Stimulated activated CD4-positive, alpha-beta T cell treated with anti-CD3 and anti-CD28 coated beads, Interleukin-4, amount 100 ng/mL, for 48 hours (primary cell): Measurements from ENCODE around the gene IREB2.
"Not testable (repeated sequence)": the region's sequence is repeated elsewhere in the genome, so short reads cannot be mapped to it uniquely, and the experiment has no call there.

Source experiments
- DNase-seq, 2 donors: peaks; one replicate each; pipeline ENCODE4 v3.0.0-alpha.2; 2020; ENCODE audit warnings: low read depth in 2 of 2

The IREB2 gene

DNA sequence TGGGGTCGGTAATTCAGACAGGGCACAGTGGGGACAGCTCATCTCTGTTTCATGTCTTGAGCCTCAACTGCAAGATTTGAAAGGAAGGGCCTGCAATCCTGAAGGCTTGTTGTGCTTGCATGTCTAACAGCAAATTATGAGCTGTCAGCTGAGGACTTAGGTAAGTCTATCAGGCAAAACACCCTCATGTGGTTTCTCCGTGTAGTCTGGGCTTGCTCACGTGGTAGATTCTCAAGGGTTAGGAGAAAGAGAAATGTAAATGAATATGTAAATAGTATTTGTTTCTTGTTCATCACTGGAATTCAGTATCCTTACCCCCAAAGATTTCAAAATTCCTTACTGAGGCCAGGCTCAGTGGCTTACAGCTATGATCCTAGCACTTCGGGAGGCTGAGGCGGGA, 39.3 kb downstream of the IREB2 start:
- DNase-seq, result no peak

DNA sequence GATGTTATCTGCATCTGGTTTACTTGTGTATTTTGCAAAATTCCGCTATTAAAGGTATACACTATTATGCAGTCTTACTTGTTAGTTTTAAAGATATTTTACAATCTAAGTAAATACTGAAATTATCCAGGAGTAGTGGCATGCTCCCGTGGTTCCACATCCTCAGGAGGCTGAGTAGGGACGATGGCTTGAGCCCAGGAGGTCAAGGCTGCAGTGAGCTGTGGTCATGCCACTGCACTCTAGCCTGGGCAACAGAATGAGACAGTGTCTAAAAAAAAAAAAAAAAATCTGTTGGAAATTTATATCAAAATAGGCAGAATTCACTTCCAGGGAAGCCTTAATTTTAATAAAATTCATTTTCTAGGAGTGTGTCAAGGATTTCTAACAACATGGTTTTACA, 41.6 kb downstream of the IREB2 start:
- no peak for DNase-seq

DNA sequence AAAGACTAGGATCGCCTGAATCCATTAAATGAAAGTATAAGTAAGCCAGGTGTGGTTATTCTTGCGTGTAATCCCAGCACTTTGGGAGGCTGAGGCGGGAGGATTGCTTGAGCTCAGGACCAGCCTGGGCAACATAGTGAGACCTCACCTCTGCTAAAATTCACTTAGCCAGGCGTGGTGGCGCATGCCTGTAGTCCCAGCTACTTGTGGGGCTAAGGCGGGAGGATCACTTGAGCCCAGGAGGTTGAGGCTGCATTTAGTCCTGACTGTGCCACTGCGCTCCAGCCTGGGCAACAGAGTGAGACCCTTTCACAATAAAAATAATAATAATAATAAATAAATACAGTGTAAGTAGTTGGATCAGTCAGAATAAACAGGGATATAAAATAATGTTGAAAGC, 43.9 kb downstream of the IREB2 start:
- no peak for DNase-seq

DNA sequence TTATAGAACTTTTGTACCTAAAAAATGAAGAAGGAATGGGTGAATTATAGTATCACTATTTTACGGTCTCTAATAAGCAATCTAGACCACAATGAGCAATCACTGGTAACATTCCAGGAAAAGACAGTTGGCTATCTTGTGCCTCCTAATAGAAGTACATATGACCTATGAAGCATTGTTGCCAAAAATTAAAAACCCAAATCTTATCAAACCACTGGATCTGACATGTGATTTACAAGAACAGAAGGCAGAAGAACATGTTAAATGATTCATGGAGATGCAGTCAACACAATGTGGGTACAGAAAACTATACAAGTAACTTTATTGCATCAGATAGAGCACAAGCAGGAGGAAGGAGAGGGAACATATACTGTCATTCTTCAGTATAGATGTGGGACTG, 54.9 kb downstream of the IREB2 start:
- no peak for DNase-seq

DNA sequence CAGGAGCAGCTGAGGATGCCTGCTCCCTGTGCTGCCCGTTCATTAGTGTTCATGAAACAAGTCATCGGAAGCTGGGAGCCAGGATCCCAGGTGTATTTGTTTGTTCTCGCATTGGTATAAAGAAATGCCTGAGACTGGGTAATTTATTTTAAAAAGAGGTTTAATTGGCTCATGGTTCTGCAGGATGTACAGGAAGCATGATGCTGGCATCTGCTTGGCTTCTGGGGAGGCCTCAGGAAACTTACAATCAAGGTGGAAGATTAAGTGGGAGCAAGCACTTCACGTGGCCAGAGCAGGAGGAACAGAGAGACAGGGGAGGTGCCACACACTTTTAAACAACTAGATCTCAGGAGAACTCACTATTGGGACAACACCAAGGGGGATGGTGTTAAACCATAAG, 63.8 kb downstream of the IREB2 start:
- no peak for DNase-seq

DNA sequence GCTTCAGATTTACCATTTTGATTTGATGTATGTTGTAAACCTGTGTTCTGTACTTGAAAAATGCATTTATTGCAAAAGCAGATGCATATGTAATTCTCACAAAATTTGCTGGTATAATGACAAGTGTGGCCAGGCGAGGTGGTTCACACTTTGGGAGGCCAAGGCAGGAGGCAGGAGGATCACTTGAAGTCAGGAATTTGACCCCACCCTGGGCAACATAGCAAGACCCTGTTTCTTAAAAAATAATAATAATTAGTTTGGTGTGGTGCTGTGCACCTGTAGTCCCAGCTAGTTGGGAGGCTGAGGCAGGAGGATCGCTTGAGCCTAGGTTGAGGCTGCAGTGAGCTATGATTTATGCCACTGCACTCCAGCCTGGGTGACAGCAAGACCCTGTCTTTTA, 64.6 kb downstream of the IREB2 start:
- no peak for DNase-seq

DNA sequence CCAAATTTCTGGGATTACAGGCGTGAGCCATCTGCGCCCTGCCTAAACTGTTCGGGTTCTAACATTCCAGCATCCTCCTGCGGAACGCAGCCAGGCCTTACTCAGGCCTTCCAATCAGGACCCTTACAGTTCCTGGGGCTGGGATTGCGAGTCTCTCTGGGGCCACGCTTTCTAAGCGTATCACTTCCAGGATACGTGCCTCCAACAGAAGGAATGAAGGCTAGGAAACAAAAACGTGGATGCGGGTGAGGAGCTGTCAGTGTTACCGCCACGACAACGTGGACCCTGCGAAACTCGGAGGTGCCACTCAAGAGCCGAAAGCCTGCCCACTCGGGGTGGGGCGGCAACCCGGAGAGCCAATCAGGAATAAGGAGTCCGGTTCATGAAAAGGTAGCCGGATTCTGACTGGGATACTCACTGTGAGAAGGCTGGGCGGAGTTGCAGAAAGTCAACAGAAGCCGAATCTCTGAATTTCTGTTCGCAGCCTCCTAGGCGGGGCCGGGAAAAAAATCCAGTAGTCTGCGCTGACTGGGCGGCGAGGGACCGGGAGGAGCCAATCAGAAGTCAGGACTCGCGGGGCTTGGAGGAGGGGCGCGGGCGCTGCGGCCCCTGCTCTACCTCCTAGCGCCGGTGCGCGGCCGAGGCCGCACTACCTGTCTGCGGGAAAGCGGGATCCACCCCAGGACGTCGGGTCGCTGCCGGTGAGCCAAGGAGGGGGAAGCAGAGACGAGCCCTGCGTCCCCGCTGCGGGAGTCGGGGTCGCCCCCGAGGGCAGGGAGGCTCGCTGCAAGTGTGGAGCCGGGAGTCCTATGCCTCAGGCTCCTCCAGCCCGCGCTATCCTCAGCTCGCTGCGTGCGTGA, 69.2 kb downstream of the IREB2 start, which contains the start of gene HYKK:
Gene HYKK, plus strand, starts transcription at position 607 of the 860 bp plus-strand sequence. CDS start 5,512 bp downstream, outside the sequence.
- peak; percentile 65 to 79 for DNase-seq

DNA sequence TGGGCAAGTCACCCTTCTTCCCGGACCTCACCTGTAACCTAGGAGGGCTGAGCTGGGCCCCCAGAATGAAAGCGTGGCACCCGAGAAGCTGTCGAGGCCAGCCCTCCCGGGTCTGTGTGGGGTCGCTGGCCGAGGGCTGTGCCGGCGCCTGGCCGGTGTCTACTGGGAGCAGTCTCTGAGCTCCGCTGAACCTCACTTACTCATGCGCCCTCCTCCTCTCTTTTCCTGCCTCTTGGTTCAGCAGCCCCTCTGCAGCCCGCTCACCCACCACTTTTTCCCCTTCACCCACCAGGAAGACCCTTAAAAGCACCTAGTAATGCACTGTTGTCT, 69.8 kb downstream of the IREB2 start:
- DNase-seq, result no peak

DNA sequence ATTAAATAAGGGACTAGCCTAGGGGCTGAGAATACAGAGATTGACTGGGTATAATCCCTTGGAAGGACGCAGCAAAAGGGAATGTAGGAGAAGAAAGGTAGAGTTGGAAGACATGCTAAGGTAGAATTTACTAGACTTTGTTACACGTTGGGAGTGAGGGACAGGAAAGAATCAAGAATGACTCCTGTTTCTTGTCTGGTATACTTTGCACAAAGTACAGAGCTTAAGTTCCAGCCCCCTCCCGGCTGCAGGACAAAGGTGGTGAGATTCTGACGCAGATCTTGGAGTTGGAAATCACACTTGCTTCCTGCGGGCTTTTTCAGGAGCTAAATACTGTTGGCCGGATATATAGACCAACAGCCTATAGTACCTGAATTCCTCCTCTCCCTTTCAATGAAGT, 70.3 kb downstream of the IREB2 start:
- DNase-seq, result no peak

DNA sequence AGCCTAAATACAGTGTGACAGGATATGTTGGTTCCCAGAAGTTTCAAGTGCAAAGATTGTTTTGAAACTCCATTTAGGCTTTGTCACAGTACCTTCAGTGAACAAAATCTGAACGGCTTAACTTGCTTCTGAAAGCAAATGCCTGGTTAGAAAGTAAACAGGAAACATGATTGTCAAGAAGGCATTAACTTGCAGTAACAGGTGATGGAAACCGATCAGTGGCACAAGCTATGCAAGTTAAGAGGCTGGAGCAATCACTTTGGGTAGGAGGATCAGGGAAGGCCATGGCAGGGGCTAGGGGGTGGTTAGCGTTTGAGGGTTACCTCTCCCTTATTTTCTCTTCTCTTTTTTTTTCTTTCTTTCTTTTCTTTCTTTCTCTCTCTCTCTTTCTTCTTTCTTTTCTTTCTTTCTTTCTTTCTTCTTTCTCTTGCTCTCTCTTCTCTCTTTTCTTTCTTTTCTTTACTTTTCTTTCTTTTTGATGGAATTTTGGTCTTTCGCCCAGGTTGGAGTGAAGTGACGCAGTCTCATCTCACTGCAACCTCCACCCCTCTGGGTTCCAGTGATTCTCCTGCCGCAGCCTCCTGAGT, 71.8 kb downstream of the IREB2 start:
- DNase-seq, result no peak

DNA sequence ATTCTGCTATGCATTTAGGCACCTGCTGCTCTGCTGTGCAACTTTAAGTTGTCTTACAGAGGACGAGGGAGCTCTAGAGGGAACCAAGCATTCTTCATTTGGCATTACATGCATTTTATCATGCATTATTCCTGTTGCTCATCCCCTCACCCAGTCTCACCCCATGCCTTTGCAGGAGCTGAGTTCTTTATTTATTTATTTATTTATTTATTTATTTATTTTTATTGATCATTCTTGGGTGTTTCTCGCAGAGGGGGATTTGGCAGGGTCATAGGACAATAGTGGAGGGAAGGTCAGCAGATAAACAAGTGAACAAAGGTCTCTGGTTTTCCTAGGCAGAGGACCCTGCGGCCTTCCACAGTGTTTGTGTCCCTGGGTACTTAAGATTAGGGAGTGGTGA, 82.0 kb downstream of the IREB2 start:
- DNase-seq, result not testable (repeated sequence)

DNA sequence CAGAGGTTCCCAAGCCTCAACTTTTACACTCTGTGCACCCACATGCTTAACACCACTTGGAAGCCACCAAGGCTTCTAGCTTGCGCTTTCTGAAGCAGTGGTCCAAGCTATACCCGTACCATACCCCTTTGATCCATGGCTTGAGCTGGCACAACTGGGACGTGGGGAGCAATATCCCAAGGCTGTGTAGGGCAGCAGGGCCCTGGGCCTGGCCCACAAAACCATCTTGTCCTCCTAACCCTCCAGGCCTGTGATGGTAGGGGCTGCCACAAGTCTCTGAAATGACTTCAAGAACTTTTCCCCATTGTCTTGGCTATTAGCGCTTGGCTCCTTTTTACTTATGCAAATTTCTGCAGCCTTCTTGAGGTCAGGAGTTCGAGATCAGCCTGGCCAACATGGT, 86.2 kb downstream of the IREB2 start:
- DNase-seq, result no peak

DNA sequence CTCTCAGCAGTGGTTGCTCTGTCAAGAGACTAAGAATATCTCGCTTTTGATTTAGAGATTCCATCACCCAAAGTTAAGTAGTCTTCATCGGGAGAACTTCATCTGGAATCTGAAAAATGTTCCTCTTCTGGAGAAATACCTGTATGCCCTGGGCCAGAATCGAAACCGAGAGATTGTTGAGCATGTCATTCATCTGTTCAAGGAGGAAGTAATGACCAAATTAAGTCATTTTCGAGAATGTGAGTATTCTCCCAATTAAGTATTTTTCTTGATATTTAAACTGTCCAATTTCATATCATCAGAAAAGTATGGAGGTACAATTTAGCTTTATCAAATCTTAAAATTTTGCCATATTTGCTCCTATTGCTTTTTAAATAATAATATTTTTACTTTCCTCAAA, 89.3 kb downstream of the IREB2 start:
- DNase-seq, result no peak

DNA sequence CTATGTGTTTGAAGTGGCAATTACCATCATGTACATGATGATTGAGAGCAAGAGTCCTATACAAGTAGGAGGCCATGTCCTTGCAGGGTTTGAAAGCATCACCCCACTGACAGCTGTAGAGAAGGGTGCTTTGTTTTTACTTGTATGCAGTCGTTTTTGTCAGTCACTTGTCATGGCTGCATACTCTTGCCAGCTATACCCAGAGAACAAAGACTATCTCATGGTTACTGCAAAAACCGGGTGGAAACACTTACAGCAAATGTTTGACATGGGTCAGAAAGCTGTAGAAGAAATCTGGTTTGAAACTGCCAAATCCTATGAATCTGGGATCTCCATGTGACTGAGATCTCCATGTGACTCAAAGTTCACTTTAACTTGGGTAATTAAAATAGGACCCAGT, 95.3 kb downstream of the IREB2 start:
- DNase-seq, result no peak

DNA sequence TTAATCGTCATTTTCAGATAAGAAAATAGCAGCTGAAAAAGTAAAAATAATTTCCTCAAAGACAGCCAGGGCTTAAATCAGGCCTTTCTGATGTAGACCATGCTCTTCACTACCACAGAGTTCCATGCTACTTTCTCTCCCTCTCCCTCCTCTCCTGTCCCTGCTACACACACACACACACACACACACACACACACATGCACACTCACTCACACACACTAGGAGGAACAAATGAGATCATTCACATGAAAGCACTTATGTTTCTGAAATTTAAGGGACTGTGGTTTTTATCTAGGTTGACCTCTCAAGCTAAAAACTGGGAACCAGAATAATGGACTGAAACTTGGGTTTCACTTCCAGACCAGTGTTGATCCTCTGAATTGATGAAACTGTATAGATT, 98.1 kb downstream of the IREB2 start:
- no peak for DNase-seq

DNA sequence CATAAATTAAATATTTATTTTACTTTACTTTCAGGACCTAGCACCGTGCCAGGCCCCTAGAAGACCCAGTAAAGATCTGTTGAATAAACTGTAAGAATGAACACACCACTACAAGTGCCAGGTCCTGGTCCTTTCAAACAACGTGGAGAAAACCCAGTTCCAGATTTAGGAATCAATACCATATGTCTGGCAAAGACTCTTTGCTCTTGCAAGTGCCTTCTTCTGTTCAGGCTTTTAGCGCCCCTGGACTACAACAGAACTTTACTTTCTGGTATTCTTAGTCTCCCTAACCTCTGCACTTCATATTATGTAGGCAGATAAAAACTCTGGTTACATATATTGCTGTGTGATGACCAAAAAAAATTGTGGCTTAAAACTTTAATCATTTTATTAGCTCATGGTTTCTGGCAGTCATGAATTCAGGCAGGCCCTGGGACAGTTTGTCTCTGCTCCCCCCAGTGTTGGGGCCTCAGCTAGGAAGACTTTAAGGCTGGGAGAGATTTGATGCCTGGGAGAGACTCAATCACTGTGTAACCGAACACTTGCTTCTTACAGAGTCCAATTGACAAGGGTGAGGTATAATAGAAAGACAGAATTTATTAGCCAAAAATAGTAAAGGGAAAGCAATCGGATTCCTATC, 99.4 kb downstream of the IREB2 start:
- DNase-seq, result no peak

DNA sequence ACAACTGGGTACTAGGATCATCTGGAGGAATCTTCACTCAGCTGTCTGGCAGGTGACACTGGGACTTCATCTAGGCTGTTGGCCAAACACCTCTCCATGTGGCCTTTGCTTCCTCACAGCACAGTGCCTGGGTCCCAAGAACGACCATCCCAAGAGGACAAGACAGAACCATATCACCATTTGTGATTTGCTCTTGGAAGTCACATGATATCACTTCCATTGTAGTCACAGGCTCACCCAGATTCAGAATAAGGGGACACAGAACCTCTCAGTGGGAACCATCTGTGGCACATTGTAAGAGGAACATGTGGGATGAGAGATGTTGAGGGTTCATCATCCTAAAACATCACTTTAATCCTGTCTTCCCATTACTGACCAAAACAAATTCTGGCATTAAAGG, 100.3 kb downstream of the IREB2 start:
- DNase-seq, result no peak

DNA sequence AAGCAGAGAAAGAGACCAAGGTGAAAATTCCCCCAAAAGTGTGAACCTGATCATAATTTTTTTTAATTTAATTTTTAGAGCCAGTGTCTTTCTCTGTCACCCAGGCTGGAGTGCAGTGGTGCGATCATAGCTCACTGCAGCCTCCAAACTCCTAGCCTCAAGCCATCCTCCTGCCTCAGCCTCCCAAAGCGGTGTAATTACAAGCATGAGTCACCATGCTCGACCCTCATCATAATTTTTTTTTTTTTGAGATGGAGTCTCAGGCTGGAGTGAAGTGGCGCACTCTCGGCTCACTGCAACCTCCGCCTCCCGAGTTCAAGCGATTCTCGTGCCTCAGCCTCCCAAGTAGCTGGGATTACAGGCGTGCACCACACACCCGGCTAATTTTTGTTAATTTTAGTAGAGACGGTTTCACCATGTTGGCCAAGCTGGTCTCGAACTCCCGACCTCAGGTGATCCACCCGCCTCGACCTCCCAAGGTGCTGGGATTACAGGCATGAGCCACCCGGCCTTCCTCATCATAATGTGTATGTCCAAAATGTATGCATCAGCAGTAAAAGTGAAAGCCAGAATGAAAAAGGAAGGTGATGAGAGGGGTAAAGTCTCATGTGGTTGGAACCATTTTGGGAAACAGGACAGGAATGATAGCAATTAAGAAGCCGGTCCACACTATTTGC, 101.6 kb downstream of the IREB2 start:
- not testable (repeated sequence) for DNase-seq

DNA sequence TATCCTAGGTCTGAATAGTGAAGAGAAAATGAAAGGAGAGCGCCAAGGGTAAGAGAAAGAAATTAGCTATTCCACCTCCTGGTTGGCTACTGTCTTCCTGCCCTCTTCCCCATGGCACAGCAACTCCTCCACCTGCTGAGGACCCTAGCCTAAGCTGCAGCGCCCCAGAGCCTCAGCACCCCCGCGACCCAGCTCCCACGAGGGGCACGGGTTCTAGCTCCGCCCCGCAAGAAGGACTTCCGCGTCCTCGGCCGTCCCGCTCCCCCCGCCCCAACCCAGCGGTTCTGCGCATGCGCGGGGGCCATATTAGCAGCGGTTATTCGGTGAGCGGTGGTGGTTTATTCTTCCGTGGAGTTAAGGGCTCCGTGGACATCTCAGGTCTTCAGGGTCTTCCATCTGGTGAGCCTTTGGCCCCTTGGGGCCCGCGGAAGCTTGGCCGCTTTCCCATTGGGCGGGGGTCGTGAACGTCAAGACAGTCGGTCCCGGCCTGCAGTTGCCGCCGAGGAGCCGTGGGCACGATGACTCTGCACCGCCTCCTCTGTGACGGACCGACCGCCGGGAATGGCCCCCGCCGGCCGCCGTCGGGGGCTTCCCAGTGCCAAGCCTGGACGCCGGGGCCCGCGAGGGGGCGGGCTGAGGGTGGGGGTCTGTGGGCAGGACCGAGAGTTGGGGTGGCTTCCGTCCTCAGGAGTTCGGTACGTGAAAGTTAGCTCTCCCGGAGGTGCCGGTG, 102.3 kb downstream of the IREB2 start, which contains the start of gene PSMA4:
Gene PSMA4, plus strand, starts transcription at position 304 of the 730 bp plus-strand sequence. CDS start 1,484 bp downstream, outside the sequence.
- peak; percentile 92 to 93 for DNase-seq

DNA sequence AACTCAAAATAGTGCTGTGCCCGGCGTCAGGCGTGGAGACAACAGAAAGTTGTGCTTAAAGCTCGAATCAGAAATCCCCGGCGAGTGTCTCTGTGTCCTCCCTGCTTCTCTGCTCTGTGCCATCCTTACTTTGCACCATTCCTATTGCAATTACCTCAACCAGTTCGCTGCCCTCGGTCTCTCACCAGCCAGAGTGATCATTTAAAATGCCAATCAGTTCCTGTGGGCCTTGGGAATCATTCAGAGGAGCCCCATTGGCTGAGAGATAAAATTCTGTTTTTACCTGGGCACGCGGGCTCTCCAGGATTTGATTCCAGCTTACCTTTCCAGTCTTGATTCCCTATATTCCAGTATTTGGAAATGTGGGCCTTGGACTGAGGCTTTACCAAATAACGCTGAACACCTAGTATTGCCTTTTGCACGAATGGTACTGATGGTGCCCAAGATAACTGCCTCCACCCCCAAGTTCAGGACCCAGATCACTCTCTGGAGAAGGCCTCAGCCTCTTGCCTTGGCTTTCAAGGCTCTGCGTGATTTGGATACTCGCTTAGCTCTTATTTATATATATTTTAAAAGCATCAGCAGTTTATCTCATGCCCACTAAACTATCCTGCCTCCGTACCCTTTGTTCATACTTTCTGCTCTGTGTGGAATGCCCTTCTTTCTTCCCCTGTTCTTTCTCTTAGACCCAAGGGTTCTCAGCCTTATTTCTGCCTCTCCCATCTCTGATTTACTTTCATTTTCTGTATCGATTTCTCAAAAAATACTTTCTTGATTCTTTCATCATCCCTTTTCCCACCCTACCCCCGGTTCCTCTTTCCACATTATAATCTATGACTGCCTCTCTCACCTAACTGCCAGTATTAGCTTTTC, 103.1 kb downstream of the IREB2 start:
- DNase-seq, result no peak

DNA sequence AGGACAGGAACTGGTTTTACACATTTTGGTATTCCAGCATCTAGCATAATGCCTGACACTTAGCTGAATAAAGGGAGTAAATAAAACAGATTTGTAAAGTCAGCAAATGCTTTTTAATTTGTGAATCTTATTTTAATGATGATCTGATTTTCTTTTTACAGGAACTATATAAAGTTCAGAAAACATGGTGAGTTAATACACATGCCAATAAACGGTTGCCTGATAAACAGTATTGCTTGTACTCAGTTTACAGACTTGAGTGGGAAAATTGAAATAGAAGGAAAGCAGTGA, 103.7 kb downstream of the IREB2 start:
- DNase-seq, result no peak
